Right forelimb (tissue), 1 donor: ENCODE measurements around the gene DNPH1.

Experiments
- DNase-seq: peaks from one replicate; pipeline ENCODE4 v3.0.0-alpha.2; 2018

DNPH1 gene, protein sequence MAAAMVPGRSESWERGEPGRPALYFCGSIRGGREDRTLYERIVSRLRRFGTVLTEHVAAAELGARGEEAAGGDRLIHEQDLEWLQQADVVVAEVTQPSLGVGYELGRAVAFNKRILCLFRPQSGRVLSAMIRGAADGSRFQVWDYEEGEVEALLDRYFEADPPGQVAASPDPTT

DNA sequence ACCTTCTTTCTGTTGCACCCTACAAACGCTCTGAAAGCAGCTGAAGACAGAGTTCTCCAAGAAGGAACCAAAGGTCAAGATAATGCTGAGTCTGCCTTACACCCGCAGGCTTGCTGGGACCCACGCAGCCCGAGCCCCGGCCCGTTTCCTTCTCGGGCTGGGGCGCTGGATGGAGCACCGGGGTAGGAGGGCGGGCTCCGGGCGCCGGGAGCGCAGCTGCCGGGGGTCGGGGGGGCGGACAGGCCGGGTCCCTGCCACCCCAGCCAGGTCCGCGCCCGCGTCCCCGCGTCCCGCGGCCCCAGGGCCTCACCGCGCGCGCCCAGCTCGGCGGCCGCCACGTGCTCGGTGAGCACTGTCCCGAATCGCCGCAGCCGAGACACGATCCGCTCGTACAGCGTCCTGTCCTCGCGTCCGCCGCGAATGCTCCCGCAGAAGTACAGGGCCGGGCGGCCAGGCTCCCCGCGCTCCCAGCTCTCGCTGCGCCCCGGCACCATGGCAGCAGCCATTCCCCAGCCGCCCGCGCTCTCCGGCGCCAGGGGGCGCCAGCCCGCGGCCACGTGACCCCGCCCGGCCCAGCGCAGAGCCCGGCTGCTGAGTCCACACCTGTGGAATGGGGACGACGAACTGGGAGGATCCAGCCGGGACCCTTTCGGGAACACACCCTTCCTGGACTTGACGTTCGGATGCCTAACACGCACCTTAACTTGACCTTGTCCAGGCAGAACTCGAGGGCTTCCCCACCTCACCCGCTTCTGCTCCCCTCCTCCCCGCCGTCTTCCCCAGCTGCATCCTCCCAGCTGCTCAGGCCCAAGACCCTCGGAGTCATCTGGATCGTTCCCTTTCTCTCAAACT lies at the start of gene DNPH1:
Gene DNPH1, minus strand, starts transcription at position 531 of the 852 bp plus-strand sequence. Its CDS starts 25 bp downstream, at position 506.
- peak; percentile 89 for DNase-seq

DNA sequence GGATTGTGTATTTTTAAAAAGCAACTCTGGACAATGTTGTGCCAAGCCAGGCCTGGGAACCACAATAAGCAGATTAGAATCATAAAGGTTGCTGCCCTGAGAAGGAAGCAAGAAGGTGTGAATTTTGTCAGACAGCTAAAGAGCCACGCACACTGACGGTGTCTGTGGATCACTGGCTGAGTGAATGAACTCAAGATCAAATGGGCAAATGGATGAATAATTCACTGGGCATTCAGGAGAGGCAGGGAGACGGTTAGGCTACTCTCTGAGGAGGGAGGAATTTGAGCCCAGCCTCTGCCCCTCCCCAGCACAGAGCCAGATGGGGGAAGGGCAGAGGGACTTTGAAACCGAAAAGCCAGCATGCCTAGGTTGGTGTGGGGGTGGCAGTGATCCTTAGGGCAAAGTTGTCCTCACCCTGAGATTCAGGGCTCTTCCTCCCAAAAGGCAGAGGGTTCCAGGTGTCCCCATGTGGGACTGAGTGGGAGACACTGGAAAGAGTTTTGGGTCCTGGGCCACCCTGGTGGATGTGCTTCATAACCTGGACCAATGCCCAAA lies 49.3 kb upstream of the DNPH1 start:
- no peak for DNase-seq

DNA sequence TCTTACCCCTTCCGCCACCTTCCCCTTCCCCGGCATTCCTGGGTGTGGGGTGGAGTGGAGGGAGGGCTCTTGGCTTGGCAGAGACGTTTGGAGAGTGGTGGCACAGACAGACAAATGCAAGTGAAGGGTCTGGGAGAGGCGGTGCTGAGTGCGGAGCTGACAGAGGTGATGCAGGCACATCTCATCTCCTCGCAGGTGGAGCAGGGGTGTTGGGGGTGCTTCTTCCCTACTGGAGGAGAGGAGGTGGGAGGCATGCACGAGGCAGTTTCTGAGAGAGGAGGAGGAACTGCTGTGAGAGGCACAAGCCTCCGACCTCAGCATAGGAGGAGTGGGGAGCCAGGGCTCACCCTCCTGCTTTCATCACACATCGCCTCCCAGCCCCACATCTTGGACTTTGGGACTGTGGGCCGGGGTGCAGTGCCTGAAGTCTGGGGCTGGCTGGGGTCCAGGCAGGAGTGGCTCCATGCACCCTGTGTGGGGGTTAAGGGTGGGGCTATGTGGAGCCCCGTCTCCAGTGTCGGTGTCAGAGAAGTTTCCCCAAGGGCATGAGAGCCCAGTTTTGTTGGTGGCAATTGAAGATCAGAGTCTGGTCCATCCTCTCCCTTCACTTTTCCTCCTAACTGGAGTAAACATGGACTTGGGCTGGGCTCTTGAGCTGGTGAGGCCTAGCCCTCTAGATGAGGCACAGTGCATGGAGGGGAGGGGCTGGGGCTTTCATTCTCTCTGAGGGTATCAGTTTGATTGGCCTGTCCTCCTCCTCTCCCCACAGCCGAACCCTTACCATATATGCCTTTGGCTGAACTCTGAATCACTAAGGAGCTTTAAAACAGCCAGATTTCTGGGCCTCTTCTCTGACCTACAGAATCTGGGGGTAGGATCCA lies 48.6 kb upstream of the DNPH1 start:
- DNase-seq: no peak

DNA sequence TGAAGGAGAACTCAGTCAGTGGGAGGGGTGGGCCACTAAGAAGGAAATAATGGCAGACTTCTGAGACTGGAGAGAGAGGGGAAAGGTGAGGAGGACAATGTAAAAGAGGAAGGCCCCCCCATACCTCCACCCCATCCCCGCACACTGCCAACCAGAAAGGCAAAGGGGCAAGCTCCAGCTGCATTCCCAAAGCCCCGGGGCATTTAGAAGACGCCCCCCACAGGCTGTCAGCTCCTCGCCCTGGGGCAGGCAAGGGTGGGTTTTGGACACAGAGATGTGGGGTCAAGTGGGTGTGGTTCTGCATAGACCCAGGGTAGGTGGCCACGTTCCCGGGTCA lies 48.0 kb upstream of the DNPH1 start:
- DNase-seq: no peak

DNA sequence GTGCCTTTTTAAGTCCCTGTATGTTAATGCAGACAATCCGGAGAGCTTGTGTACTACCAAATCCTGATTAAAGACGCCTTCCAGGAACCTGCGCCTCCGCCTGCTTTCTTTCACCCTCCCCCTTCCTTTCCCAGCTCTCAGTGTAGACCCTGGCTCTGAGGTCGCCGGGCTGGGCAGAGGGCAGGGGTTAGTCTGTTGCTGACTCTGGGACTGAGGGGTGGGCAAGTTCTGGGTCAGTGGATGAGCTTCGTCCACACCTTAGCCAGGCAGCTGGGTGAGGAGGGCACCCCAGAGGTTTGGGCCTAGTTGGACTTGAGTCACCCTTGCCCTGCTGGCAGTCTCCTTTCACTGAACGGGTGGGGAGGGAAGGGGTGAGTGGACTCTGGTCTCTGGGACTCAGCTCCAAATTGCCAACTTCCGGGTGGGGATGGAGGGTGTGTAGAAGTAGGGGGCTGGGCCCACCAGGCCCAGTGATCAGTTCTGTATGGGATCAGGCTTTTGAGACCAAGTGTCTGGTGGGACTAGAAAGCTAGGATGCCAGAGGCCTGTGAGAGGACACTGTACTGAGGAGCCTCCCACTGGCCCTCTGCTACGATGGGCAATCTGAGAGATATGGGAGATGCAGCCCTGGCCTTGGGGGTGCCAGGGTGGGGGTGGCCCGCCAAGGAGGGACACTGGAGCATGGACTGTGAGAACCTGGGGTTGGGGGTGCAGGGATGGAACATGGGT lies 47.5 kb upstream of the DNPH1 start:
- DNase-seq: no peak

DNA sequence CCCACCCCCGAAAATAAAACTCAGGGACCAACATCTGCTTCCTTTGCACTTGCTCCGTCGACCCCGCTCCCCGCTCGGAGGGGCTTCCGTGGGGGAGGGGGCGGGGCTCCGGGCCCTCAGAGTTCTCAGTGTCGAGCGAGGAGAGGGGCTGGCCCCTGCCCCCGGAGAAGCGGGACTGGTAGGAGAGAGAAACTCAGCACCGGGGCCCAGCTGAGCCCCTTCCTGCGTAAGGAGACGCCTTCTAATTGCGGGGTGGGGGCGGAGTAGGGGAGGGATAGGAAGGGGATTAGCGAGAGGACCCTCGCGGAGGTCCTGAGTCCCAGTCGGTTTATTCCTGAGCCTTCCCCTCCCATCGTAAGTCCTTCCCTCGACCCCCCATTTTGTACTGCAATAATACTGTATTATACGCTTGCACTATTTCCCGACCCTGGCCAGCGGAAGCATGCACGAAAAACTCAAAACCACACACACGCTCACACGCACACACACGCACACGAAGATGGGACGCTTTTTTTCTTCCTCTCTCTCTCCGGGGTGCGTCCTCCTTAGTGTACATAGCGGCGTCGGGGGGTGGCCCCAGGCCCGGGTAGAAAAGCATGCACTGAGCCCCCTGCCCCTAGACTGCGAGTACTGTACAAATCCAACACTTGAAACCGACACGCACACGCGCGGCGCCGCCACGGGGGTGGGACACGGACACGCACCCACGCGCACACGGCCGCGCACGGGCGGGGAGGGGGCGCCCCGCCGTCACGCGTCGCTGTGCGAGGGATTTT lies 46.7 kb upstream of the DNPH1 start:
- DNase-seq: no peak

DNA sequence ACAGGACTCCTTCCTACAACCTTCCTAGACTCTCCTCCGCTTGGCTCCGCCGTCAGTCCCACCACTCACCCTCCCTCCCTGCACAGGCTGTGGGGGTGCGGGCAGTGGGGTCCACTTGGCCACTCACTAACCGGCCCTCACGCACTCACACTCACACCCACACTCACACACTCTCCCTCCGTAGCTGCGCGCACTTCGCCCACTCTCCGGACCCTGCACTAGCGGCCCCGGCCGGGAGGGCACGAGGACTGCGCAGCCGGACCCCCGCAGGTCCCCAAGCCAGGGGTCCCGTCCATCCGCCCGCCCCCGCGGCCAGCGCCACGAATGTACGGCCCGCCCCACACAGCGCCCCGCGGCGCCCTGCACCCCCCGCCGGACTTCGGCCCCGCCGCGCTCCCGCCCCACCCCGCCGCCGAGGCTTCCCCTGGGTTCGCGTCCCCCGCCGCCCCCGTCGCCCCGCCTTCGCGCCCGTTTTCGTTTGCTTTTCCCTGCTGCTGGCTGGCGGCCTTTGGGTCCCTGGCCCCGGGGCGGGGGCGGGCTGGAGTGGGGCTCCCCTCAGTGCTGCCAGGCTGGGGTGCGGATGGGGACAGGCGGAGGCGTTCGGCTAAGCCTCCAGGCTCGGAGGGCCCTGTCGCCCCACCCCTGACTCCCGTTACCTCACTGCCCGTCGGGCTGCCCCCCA lies 45.8 kb upstream of the DNPH1 start:
- DNase-seq: no peak

DNA sequence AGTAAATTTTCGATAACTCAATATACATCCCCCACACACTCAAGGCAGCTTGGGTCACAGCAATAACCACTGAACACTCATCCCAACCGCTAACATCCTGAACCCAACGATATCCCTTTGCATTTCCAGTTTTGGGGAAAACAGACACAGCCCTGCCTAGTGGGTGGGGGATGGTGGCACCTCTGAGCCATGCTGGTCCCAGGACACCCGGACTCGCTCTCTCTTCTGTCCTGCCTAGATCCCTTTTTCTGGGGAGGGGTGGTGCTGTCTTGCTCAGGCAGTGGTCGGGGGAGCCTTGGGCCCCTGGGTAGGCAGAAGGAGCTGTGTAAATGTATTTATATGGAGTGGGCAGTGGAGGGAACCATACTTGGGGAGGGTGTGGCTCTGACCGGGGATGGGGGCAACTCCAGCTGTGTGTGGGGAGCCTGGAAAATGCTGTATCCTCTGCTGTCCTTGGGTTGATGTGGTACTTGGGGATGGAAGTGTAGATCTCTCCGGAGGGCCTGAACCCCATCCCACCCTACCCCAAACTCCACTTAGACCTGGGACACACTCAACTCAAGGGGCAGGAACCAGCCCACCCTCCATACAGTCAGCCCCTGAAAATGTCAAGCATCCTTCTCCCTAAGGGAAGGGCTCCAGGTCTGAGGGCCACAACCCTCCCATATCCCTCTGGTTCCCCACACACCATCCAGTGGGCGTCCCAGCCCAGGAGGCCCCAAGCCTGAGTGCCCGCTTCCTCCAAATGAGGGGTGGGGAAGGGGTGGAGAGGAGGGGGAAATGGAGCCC lies 45.0 kb upstream of the DNPH1 start:
- no peak for DNase-seq

DNA sequence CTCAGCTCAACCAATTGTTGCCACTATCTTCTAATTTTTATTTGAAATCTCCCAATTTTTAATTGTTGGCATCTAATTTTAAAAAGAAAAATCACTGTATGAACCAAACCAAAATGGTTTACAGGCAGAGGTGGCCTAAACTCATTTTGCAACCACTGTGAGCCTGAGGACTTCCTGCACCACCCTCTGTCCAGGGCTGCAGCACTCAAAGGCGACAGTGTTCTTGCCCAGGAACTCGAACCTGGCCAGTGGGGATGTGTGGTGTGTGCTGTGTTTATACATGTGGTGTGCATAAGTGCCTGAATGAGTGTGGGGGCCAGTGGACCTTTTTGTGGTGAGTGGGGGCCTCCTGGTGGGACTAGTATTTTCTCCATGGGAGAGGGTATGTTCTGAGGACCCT lies 44.4 kb upstream of the DNPH1 start:
- DNase-seq: no peak

DNA sequence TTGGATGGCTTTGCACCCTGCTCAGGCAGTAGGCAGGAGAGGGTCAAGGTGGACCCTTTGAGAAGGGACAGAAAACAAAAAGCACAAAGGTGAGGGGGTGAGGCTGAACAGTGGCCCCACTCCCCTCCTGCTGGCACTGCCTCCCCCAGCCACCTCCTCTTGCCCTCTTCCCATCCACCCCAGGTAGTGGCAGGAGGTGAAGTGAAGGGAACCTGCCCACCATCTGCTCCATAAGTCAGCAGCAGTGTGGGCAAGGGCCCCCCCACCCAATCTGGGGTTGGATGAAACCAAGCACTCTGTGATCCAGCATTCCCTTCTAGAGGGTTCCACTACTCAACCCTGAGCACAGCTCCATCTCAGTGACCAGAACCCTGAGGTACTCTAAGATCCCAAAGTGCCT lies 42.7 kb upstream of the DNPH1 start:
- DNase-seq: no peak

DNA sequence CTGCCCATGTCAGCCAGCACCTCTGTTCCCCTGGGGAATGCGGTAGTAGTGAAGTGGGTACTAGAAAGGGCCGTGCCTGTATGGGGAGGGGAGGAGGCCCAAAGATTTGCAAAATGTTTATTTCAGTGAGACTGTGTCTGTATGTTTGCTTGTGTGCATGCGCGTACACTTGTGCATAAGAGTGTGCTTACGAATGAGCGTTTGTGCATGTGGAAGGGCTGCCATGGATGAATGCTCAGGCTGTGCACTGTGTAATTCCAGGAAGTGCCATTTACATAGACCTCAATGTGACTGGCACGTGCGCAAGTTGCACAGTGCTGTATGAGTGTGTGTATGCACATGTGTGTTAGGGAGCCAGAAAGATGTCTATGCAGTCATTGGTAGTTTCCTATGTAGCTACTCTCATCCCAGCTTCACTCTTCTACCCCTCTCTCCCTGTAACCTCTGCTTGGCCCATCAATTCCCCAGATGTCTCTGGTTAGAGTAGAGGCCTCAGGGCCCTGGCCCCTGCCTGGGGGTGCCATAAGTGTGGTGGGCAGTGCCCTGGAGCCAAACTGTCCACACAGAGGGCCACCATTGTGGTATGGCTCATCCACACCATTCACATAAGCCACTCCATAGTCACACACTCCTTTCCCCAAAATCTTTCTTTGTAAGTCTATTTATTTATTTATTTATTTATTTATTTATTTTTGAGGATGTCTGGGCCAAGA lies 42.0 kb upstream of the DNPH1 start:
- DNase-seq: no peak

DNA sequence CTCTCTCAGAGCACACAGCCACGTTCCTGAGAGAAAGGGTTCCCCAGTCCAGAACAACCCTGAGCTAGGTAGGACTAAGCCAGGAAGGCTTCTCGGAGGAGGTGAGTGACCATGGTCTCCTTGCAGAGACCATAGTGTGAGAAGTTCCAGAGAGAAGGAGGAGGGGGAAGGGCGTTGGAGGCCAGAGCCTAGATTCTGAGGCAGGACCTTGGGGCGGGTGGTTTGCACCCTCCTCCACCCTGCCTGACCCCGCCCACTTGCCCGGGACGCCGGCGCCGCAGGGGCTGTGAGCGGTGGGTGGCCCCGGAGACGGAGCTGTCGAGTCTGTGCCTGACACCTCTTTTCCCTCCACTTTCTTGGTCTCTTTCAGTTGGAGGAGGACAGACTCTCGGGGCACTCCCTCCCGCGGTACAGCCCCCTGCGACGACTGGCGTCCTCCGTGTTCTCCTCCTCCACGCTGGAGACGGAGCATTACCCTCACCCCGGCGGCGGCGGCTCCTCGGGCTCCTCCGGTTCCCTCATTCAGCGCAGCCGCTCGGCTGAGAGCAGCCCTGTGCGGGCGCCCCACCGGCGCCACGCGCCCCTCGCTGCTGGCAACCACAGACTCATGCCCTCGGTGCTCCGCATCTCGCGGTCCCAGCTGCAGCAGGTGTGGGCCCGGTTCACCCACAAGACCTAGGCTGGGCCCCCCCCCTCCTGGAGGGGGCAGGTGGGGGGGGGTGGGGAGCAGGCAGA lies 40.2 kb upstream of the DNPH1 start:
- no peak for DNase-seq

DNA sequence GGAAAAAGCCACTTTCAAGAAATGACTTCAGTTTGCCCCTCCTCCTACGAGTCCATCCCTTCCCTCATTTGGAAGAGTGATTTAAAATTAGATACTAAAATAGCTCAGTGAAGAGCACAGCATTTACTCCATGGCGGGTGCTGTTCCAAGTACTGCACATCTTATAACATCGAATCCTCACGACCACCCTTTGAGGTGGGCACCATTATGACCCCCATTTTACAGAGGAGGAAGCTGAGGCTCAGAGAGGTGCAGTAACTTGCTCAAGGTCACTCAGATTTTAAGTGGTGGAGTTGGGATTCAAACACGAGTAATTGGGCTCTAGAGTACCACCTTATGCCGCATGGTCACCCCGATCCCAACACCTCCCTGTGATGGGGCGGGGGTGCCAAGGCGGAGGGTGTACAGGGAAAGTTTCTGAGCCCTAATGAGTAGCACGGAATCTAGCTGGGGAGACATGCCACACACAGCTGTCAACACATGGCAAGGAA lies 39.5 kb upstream of the DNPH1 start:
- DNase-seq: no peak

DNA sequence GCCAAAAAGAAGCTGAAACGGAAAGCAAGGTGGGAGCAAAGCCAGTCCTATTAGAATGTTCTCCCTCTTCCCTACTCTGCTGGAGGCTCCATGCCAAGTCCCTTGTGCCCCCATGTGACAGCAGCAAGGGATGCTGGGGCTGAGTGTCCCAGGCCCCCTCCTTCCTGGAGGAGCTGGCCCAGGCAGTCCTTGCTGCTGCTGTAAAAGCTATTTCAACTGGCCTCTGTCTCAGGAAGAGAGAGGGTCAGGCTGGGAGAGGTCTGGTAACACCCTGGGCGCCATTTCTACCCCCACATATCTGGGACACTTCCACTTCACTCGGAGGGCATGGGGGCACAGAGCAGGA lies 39.0 kb upstream of the DNPH1 start:
- DNase-seq: no peak

DNA sequence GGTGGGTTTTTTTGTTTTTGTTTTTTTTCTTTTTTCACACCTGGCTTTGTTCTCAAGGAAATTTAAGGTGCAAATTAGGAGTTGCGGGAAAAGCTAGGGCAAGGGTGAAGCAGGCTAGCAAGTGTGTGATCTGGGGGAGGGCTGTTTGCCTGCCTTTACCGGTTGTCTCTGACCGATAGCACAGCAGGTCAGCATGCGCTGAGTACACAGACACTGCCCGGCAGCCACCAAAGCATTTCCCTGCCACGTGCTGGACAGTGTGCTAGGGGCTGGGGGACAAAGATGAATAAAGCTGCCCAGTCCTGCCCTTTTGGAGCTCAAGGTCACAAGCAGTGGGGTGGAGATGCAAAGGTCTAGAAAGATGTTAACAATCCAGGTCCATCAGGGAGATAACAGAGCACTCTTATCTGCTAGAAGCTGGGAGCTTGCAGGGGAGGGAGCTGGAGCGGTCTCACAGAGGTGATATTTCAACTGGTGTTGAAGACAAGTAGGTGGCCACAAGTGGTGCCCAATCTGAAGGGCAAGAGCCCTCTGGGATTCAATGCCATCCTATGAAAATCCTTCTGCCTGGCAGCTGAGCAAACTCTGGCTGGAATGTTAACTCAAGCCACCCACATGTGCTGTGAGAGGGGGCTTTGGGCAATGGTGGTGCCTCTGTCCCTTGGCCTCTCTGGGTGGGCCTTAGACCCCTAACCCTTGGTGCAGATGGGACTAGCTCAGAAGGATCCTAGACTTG lies 38.5 kb upstream of the DNPH1 start:
- no peak for DNase-seq

DNA sequence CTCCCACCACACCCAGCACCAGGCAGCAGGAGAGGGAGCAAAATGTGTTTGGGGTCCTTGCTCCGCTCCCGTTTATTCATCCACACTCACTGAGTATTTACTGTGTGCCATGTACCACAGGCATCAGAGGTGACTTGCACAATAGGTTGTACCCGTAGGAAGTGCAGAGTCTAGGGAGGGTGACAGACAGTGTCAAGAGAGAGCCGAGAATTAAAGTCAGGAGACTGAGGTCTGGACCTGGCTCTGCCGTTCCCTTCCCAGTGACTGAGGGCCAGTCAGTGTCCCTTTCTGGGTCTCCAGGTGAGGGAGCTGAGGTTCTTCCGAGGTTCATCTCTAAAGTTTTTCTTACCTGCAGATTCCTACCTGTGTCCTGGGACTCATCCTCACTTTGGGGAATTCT lies 36.3 kb upstream of the DNPH1 start:
- DNase-seq: no peak

DNA sequence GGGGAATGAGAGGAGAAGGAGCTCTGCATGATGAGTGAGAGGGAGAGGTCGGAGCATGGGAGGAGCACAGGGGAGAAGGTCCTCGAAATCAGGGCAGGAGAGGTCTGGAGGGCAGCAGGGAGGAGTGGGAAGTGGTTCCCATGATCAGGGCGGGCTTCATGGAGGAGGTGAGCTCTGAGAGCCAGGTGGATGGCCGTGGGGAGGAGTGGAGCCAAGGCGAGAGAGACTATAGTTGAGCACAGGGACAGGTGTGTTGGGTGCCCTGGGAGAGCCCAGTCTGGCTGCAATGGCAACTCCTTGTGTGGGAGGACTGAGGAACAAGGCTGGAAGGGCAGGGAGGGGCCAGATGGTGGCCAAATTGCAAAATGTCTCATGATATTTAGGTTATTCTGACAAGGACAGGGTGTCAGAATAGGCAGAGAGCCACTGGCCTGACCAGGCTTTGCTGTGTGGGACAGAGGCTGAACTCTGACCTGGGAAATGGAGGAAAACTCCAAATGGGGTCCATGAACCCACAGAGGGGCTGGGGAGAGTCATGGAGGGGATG lies 35.4 kb upstream of the DNPH1 start:
- DNase-seq: no peak
